GM23248 (cell line): Measurements from ENCODE around the gene TFPI.

Experiments used
- EZH2 ChIP-seq: fragments of 200-600 bp; sonication (generic); IDR thresholded peaks from 2 replicates; pipeline ENCODE4 v1.6.1; 2018; ENCODE audit warnings: antibody characterized with exemption, mild to moderate bottlenecking; ENCODE audit not compliant: insufficient read depth, poor library complexity, severe bottlenecking
- EZH2phosphoT487 ChIP-seq: fragments of 200-600 bp; sonication (generic); IDR thresholded peaks from 2 replicates; pipeline ENCODE4 v1.6.1; 2018; ENCODE audit warnings: antibody characterized with exemption, moderate library complexity, mild to moderate bottlenecking, low read depth; ENCODE audit not compliant: insufficient read depth

DNA sequence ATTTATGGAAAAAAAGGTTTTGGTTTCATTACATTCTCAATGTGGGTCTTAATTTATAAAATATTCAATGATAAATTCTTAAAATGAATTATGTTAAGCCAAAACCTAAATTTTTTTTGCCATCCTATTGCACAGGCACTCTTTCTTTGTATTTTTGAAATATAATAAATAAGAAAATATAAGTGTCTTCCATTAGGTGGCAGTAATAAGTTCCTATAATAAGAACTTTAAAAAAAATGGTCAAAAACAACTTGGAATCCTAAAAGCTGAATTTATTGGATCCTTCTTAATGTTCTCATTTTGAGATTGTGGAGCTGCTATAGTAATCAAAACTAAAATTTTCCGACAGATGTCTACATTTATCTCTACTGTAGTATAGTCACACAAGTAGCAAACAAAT, 111.9 kb downstream of the TFPI start:
- TF ChIP-seq EZH2 = no peak
- no peak for TF ChIP-seq EZH2phosphoT487
